GM12872 (cell line): ENCODE measurements around the gene NUDT19.
A peak's percentile ranks its signal among the peaks of the same experiment; 100 is the strongest.

ENCODE experiments used
- TF ChIP-seq, protein P1 (sequence below): IDR thresholded peaks from 3 replicates; pipeline ENCODE4 v1.5.1; 2011; ENCODE audit warnings: low read depth, mild to moderate bottlenecking, low read length, moderate library complexity; ENCODE audit not compliant: insufficient read depth

The NUDT19 gene

DNA sequence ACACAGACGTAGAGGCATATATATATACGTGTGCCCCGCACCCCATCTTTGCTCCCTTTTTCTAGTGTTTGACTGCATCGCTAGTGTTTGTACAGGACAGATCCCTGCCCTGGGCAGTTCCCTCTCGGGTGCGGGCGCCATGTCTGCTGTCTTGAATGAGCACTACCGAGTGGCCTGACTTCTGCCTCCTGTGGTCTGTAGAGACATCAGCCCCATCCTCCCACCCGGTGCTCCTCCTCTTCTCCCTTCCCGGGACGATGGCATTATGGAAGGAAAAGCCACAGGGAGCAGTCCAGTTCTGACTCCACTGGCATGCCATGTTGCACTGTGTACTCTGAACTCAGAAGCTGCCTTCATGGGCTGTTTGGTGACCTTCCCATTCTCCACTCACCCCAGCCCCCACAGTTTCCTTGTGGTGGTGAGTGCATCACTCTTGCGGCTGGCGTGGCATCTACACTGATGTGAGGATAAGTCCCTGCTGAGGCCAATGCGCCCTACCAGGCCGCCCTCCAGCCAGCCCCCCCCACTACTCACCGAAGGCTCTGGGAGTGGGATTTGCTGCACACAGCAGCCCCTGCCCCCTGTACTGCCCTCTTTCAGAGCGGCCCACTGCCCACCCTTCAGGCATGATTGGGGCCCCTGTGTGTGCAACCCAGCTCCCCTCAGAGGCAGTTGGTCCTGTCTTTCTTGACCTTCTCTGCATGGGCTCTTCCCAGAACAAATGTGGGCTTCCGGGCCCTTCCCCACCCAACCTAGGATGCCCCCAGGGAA is 53.1 kb downstream of the NUDT19 start:
- TF ChIP-seq, protein P1, sequence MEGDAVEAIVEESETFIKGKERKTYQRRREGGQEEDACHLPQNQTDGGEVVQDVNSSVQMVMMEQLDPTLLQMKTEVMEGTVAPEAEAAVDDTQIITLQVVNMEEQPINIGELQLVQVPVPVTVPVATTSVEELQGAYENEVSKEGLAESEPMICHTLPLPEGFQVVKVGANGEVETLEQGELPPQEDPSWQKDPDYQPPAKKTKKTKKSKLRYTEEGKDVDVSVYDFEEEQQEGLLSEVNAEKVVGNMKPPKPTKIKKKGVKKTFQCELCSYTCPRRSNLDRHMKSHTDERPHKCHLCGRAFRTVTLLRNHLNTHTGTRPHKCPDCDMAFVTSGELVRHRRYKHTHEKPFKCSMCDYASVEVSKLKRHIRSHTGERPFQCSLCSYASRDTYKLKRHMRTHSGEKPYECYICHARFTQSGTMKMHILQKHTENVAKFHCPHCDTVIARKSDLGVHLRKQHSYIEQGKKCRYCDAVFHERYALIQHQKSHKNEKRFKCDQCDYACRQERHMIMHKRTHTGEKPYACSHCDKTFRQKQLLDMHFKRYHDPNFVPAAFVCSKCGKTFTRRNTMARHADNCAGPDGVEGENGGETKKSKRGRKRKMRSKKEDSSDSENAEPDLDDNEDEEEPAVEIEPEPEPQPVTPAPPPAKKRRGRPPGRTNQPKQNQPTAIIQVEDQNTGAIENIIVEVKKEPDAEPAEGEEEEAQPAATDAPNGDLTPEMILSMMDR: no peak

DNA sequence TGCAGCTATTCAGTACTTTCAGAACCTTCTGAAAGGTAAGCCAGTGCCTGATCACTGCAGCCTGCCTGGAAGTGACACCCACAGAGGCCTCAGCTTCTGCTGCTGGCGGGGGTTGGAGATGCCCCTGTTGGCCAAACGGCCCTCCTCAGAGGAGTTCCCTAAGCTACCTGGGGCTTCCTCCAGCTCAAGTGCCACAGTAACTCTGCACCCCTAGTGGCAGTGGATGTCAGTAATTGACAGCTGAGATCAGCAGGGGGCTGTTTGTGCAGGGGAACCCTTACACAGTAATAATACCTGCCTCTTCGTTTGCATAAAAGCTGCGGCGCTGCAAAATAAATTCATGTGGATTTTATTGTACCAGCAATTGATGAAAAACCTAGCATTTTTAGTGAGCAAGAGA is 56.9 kb downstream of the NUDT19 start:
- TF ChIP-seq, protein P1: peak; percentile 55

- TF ChIP-seq, protein P1: no peak
Measured at GRCh38 chr19:32748948-32749347, 57.3 kb downstream of the NUDT19 start.

DNA sequence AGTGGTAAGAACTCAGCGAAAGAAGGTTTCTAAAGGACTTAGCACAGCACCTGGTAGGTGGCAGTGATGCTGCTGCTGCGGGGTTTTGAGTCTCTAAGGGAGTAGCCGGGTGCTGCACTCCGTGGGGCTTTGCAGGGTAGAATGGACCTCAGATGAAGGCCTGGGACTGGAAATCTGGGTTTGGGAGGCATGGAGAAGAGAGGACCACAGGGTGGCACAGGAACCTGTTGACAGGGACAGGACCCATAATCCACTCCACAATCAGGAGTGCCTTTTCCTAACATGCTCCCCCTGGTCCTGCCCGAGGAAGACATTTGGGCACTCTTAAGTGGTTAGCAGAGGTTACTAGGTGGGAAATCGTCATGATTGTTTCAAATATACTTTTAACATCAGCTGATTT is 57.7 kb downstream of the NUDT19 start:
- TF ChIP-seq, protein P1: no peak

GRCh38 chr19:32750441-32751055 is 58.9 kb downstream of the NUDT19 start:
- TF ChIP-seq, protein P1: no peak

DNA sequence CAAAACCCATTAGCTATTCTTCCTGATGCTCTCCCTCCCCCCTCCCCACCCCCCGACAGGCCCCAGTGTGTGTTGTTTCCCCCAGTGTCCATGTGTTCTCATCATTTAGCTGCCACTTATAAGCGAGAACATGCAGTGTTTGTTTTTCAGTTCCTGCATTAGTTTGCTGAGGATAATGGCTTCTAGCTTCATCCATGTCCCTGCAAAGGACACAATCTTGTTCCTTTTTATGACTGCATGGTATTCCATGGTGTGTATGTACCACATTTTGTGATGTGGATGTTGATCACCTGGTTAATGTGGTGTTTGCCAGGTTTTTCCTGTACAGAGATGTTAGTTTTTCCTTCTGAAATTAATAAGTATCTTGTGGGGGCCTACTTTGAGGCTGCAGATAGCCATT is 59.4 kb downstream of the NUDT19 start:
- TF ChIP-seq, protein P1: no peak

DNA sequence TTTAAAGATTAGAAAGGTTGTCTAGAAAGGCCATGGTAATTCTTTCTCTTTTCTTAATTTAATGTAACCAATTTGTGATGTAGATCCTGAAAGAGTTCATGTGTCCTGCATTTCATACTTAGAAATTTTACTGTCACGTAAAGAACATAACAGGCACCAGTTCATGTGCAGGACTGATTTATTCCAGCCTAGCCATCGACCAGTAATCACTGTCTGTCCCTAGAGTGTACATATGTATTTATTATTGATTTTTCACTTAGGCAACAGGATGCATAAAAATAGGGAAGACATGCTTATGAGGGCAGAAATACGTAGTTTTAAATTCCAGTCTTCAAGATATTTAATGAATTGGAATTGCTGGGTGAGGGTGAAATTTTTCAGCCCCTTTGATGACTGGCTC is 65.6 kb downstream of the NUDT19 start:
- TF ChIP-seq, protein P1: no peak
